GM18505 (cell line): Measurements from ENCODE around the gene BBX.

Experiments used
- ATAC-seq: cut with Tn5 transposase; IDR thresholded peaks from one replicate; pipeline ENCODE4 v1.9.1; 2021; ENCODE audit not compliant: unreplicated experiment
- POLR2A ChIP-seq: IDR thresholded peaks from 4 replicates; pipeline ENCODE4 v1.6.1; 2011; ENCODE audit warnings: borderline replicate concordance; ENCODE audit not compliant: insufficient read depth, insufficient read length; ENCODE audit errors: extremely low read depth

BBX gene

DNA sequence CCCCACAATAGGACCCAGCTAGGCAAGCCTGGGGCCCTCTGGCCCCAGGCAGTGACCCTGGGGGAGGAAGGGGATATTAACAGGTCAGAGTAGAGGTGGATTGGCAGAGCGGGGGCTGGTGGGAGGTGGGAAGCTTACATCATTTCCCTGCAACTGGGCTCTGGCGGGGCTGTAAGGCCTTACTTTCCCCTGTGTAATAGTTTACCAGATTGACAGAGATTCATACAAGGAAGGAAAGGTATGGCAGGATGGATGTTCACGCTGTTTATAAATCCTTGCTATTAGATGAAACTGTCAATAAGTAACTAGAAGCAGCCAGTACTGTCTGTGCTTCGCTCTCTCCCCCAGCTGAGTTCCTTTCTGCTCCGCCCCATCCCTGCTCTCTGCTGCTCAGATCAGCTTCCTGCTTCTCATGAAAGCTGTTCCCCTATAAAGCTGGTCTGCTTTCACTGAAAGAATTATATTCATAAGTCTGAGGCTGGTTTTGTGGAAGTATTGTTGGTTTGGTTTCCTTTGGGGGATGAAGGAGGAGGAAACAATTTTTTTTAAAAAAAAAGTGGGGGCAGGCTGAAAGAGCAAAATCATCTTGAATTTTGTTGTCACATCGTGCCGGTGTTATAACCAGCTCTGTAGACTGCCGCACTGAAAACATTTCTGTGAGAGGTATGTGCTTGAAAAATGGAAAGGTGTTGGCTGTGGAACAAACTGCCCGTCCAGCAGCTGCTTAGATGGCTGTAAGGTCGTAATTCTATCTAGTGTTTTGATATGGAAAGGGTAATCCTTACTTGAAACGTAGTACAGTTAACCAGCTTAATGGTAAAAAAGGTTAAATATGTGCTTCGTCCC, 76.4 kb downstream of the BBX start:
- peak; percentile 91 for ATAC-seq
- TF ChIP-seq POLR2A = peak; percentile 59

GRCh38 chr3:107599772-107600145, 77.0 kb downstream of the BBX start:
- no peak for ATAC-seq
- TF ChIP-seq POLR2A = no peak

DNA sequence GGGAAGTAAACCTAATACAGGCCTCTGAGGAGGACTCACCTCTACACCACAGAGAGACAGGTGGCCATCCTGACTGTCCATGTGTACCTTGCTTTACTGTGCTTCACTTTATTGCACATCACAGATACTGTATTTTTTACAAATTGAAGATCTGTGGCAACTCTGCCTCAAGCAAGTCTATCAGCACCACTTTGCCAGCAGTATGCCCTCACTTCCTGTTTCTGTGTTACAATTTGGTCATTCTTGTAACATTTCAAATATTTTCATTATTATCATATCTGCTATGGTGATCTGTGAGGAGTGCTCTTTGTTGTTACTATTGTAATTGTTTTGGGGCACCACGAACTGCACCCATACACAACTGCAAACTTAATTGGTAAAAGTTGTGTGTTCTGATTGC, 78.0 kb downstream of the BBX start:
- TF ChIP-seq POLR2A = no peak

DNA sequence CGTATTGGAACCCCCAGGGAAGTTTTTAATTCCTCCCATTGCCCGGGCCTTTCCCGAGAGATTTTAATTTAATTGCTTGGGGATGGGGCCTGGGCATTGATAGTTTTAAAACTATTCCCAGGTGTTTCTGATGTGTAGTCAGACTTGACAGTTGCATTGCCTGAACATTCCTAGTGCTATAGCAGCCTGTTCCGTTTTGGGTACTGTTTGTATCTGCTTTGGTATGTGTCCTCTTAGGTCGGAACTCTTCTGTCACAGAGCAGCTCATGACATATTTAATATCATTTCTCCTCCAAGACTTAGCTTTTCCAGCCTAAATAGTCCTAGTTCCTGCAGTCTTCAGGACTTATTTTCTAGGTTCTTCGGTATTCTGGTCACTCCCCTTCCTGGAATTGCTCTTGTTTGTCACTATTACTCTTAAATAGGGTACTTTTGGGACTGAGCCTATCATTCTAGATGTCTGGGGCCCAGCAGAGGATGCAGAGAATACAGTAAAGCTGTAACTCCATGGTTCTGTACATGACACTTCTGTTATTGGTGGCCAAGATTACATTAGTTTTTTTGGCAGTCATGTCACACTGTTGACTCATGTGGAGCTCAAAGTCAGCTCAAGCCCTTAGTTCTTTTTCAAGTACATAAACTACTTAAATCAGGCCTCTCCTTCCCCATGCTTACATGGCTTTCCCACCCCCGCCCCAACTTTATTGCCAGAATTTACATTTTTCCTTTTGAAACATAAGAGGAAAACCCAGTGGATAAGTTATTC, 81.5 kb downstream of the BBX start:
- no peak for TF ChIP-seq POLR2A
- no peak for ATAC-seq

More for the DNA sequence above, 78.0 kb downstream of the BBX start:
- ATAC-seq = no peak

- TF ChIP-seq POLR2A = no peak
- ATAC-seq = no peak
Observed at GRCh38 chr3:107611775-107612469, 89.2 kb downstream of the BBX start.

GRCh38 chr3:107612664-107613084, 89.9 kb downstream of the BBX start:
- TF ChIP-seq POLR2A = no peak
- ATAC-seq = no peak

DNA sequence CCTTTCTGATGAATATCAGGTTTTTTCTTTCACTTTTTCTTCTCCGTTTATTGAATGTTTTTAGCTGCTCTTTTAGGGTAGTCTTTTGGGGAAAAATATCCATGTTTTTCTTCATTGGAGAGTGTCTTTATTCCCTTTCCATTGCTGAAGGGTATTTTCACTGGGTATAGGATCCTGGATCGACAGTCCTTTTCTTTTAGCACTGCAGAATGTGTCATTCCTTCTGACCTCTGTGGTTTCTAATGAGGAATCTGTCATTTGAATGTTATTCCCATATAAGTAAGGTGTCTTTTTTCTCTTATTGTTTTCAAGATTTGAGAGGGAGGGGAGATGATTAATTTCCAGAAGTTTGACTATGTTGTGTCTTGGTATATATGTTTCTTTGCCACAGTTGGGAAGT, 96.8 kb downstream of the BBX start:
- no peak for ATAC-seq
- TF ChIP-seq POLR2A = no peak

GRCh38 chr3:107620534-107620933, 97.8 kb downstream of the BBX start:
- no peak for ATAC-seq
- no peak for TF ChIP-seq POLR2A

- no peak for ATAC-seq
- TF ChIP-seq POLR2A = no peak
Observed at GRCh38 chr3:107621465-107621864, 98.7 kb downstream of the BBX start.

- no peak for ATAC-seq
- no peak for TF ChIP-seq POLR2A
Observed at GRCh38 chr3:107627962-107628542, 105.3 kb downstream of the BBX start.

GRCh38 chr3:107629566-107629965, 106.8 kb downstream of the BBX start:
- ATAC-seq = no peak
- no peak for TF ChIP-seq POLR2A

- no peak for TF ChIP-seq POLR2A
- no peak for ATAC-seq
Observed at GRCh38 chr3:107630779-107631178, 108.0 kb downstream of the BBX start.

DNA sequence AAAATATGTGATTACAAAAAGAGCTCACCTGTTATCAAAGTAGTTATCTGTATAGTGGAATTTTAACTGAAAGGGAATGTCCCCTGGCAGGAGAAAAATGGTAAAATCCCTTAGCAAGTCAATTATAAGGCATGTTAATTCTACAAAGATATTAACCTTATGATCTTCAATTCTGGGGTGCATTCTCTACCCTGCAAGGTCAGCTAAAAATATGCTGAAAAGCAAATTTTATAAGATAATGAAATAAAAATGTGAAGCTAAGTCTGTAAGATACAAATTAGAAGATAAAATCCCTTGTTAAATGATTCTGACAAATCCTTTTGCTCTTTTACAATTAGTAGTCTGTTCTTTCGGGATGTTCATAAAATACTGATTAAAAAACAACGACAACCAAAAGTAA, 109.8 kb downstream of the BBX start:
- no peak for TF ChIP-seq POLR2A
- no peak for ATAC-seq

- no peak for TF ChIP-seq POLR2A
Observed at GRCh38 chr3:107633327-107634098, 110.8 kb downstream of the BBX start.

More at GRCh38 chr3:107633327-107634098, 110.8 kb downstream of the BBX start:
- peak; percentile 86 for ATAC-seq
